Epithelial cell of esophagus (primary cell): Measurements from ENCODE around the gene ARHGAP24.

Experiments
- DNase-seq: peaks from one replicate; pipeline ENCODE4 v3.0.0; 2010; ENCODE audit warnings: low read depth
- H3K4me3 ChIP-seq: 2 replicates; pipeline ENCODE4 v1.5.1; 2011; ENCODE audit warnings: mild to moderate bottlenecking, low read length, control low read depth
- CTCF ChIP-seq: IDR thresholded peaks from 2 replicates; pipeline ENCODE4 v1.5.1; 2011; ENCODE audit warnings: low read depth, mild to moderate bottlenecking, low read length, control low read depth, inconsistent platforms; ENCODE audit not compliant: insufficient read depth; ENCODE audit errors: missing control alignments

ARHGAP24 gene

GRCh38 chr4:85864259-85865205, 389.6 kb downstream of the ARHGAP24 start:
- DNase-seq = peak; percentile 15
- TF ChIP-seq CTCF = no peak
- no peak overlapping the region for H3K4me3 ChIP-seq

GRCh38 chr4:85865256-85865655, 390.3 kb downstream of the ARHGAP24 start:
- no peak overlapping the region for H3K4me3 ChIP-seq
- DNase-seq = no peak
- TF ChIP-seq CTCF = no peak

GRCh38 chr4:85866508-85866907, 391.6 kb downstream of the ARHGAP24 start:
- no peak overlapping the region for H3K4me3 ChIP-seq
- no peak for DNase-seq
- TF ChIP-seq CTCF = no peak

GRCh38 chr4:85867271-85867670, 392.3 kb downstream of the ARHGAP24 start:
- TF ChIP-seq CTCF = no peak
- no peak for DNase-seq

GRCh38 chr4:85869181-85869580, 394.2 kb downstream of the ARHGAP24 start:
- DNase-seq = no peak
- no peak overlapping the region for H3K4me3 ChIP-seq
- TF ChIP-seq CTCF = no peak

More at GRCh38 chr4:85867271-85867670, 392.3 kb downstream of the ARHGAP24 start:
- no peak overlapping the region for H3K4me3 ChIP-seq

- no peak overlapping the region for H3K4me3 ChIP-seq
- no peak for TF ChIP-seq CTCF
- DNase-seq = no peak
Observed at GRCh38 chr4:85870298-85871083, 395.5 kb downstream of the ARHGAP24 start.

GRCh38 chr4:85873566-85873965, 398.6 kb downstream of the ARHGAP24 start:
- no peak for TF ChIP-seq CTCF
- DNase-seq = no peak
- H3K4me3 ChIP-seq = no peak overlapping the region
